PC-3 (cell line): Measurements from ENCODE around the gene MDH2.

Source experiments
- EZH2 ChIP-seq: fragments of 300-600 bp; sonication (generic); IDR thresholded peaks from one replicate; pipeline ENCODE4 v1.6.1; 2017; ENCODE audit warnings: antibody characterized with exemption, mild to moderate bottlenecking, low read length; ENCODE audit not compliant: unreplicated experiment
- TF ChIP-seq, protein P1 (sequence below): fragments of 300-600 bp; sonication (generic); conservative IDR thresholded peaks from 2 replicates; pipeline ENCODE4 v1.5.1; 2017; ENCODE audit warnings: antibody characterized with exemption, low read depth, mild to moderate bottlenecking, low read length

DNA sequence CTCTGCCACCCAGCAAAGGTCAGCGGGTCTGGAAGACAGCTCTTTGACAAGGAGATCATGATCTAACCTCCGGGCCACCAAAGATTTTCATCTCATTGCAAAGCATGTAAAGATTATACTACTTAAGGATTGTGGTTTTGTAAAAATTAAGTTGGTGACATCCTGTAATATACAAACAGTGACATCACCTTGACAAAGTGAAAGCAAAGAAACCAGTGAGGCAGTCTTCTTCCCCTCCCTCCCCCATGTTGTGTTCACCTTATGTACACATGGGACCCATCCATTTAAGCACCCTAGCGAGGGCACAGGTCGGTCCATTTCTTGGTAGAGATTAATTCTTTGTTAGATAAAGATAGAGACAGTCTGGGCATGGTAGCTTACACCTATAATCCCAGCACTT is 3.9 kb downstream of the MDH2 start:
- TF ChIP-seq, protein P1, sequence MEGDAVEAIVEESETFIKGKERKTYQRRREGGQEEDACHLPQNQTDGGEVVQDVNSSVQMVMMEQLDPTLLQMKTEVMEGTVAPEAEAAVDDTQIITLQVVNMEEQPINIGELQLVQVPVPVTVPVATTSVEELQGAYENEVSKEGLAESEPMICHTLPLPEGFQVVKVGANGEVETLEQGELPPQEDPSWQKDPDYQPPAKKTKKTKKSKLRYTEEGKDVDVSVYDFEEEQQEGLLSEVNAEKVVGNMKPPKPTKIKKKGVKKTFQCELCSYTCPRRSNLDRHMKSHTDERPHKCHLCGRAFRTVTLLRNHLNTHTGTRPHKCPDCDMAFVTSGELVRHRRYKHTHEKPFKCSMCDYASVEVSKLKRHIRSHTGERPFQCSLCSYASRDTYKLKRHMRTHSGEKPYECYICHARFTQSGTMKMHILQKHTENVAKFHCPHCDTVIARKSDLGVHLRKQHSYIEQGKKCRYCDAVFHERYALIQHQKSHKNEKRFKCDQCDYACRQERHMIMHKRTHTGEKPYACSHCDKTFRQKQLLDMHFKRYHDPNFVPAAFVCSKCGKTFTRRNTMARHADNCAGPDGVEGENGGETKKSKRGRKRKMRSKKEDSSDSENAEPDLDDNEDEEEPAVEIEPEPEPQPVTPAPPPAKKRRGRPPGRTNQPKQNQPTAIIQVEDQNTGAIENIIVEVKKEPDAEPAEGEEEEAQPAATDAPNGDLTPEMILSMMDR, result no peak
- TF ChIP-seq EZH2, result no peak
